ENCODE results near the gene FSD2.

The FSD2 gene, protein sequence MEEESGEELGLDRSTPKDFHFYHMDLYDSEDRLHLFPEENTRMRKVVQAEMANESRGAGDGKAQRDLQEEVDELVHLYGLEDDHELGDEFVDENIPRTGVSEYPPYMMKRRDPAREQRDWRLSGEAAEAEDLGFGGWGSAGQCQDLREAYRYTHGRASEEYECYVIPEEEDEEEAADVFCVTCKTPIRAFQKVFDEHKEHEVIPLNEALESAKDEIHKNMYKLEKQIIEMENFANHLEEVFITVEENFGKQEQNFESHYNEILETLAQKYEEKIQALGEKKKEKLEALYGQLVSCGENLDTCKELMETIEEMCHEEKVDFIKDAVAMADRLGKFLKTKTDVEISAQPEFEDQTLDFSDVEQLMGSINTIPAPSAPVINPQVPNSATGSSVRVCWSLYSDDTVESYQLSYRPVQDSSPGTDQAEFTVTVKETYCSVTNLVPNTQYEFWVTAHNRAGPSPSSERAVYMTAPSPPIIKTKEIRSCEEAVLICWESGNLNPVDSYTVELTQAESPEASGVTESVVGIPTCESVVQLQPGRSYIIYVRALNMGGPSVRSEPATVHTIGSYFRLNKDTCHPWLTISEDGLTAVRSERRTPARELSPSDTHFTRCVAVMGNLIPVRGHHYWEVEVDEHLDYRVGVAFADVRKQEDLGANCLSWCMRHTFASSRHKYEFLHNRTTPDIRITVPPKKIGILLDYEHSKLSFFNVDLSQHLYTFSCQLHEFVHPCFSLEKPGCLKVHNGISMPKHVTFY

DNA sequence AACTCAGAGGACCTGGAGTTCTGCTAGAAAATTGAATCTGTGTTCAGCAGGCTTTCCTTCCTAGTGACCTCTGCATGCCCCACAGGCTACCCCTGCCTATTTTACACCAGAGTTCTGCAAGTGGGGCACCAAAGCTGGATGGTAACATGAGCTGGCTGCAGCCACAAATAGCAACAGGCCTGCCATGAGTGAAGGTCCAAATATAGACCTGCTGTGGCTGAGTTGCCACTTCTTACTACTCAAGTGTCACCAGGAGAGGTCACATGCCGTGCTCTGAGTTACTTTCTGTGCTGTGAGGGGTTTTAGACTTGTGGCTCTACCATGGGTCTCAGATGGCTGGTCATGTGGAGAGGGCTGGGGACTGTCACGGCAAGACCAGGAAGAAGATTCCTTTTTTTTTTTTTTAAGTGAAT is at the start of gene FSD2:
FSD2 (minus strand) TSS at position 76 of the 413 bp plus-strand sequence. CDS start 18,679 bp downstream, outside the sequence.
- no peak for DNase-seq (ENCODE audit: low spot score)

DNA sequence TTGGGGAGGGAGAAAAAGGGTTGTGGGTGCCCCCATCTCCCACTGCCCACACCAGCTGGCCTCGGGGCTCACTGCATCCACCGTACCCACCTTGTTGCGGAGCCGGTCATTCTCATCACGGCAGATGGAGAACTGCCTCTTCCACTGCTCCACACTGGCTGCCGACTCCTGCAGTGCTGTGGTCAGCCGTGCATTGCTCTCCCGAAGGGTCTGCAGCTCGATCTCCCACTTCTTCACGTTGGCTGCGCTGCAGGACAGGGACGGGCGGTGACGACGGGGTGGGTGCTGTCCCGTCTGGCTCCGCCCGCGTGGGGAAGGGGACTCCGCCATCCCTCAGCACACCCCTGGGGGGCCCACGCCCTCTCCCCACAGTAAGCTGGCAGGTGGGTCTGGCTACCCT is 48.7 kb upstream of the FSD2 start:
- no peak for DNase-seq (ENCODE audit: low spot score)

DNA sequence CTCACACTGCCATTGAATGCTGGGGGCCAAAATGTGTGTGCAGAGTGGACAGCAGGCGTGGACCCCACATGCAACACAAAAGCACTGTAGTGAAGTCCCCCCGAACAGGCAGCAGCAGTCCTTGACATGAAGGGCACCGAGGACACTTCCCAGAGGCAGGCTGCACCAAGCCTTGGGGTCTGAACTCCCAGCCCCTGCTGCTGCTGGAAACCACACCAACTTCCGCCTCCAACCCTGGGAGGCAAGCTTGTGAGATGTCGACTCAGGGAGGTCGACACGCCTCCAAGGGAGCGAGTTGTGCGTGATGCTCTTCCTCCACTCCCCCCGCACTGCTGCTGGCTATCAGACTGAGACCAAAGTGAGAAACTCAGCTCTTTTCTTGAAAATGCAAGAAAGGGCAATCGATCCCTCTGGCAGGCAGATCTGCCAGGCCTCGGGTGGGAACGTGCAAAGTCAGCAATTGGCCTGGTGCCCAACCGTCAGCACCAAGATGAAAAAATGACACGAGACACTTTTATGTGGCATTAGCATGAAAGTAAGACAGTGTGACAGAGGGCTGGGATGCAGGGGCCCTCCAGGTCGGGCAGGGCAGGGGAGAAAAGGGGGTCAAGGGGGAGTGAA is 47.2 kb upstream of the FSD2 start:
- no peak for DNase-seq (ENCODE audit: low spot score)

DNA sequence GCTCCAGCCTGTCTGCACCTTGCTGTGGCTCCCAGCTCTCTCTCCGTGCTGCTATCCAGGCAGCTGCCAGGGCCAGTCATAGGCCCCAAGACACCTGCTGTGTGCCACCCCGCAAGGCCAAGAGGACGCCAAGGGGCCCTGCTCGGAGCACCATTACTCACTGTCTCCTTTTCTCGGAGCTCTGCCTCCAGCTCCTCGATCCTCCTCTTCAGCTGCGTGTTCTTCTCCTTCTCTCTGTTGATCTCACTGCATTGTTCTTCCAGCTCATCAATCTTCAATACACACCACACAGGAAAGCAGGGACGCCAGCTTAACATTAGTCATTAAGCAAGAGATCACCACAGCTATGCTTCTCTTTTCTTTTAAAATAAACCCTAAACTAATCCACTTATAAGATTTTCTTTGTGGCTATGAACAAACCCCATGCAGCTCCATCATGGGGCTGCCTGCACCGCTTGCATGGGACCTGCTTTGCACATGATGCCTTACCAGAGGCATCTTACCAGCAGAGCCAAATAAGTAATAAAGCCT is 46.2 kb upstream of the FSD2 start:
- no peak for DNase-seq (ENCODE audit: low spot score)

DNA sequence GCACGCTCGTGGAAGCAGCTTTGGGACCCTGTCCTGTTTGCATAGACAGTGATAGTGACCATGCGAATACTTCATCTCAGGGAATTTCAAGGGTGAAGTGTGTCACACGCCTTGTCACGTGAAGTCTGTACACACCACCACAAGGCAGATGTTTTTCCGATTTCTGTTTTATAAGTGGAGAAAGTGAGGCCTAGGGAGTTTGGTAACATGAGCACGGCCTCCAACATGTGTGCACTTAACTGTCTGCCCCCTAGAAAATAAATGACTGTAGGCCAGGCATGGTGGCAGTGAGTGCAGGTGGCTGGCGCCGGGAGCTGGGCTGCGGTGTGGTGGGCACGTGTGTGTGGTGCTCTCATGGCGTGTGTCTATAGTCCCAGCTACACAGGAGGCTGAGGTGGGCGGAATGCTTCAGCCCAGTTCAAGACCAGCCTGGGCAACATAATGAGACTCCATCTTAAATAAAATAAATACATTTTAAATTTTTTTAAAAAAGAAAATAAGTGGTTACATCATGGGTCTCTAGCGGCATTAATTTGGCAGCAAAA is 45.5 kb upstream of the FSD2 start:
- DNase-seq (ENCODE audit: low spot score) = no peak

DNA sequence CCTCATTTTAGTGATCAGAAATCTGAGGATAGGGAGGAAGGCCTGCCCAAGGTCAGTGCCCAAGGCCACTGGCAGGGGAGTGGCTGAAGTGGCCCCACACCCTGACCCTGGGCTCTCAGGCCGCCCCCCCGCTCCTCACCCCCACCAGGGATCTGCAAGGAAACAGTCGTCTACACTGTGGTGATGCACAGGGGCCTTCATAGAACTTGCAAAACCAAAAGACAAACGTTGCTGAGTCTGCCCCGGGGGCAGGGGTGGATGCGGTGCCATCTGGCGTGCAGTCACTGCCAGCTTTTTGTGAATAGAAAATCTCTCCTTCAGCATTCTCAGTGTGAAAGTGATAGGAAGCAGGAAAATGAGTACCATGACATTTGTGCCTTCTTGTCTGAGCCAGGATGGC is 44.9 kb upstream of the FSD2 start:
- peak; percentile 56 for DNase-seq (ENCODE audit: low spot score)

DNA sequence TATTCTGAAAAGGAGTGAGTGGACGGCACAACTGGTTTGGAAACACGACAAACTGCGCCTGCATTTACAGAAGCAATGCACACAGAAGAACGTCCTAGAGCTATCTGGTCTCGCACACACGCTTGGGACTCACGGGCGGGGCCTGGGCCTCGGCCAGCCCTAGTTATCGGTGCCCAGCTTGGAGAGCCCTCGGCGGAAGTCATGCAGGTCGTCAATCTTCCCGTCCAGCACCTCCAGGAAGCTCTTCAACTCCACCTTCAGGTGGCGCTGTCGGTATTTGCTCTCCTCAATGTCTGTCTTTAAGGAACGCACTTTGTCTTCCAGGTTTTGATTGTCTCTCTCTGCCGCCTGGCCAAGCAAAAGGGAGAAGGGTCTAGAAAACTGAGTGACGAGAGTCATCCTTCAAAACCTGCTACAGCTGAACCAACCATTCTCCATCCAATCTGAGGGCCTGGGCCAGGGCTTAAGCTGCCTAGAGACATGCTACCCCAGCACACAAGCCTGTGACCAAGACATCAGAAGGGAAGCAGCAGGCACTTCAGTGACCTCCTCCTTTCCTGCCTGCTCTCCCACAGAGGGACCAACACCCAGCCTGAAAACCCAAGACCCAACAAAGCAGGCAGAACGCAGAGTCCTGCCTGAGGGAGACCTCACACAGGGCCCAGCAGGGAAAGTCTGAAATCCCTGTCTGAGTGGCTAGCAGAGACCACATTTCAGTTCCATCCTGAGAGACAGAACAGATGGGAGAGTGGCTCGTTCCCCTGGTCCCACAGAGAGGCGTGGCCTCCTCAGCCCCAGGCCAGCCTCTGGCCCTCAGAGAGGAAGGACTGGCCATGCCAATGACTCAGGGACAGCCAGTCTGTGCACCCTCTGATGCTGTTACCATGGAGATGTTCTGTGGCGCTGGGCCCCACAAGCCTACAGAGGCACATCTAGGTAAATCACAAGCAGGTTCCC is 44.0 kb upstream of the FSD2 start:
- DNase-seq (ENCODE audit: low spot score) = peak; percentile 93

DNA sequence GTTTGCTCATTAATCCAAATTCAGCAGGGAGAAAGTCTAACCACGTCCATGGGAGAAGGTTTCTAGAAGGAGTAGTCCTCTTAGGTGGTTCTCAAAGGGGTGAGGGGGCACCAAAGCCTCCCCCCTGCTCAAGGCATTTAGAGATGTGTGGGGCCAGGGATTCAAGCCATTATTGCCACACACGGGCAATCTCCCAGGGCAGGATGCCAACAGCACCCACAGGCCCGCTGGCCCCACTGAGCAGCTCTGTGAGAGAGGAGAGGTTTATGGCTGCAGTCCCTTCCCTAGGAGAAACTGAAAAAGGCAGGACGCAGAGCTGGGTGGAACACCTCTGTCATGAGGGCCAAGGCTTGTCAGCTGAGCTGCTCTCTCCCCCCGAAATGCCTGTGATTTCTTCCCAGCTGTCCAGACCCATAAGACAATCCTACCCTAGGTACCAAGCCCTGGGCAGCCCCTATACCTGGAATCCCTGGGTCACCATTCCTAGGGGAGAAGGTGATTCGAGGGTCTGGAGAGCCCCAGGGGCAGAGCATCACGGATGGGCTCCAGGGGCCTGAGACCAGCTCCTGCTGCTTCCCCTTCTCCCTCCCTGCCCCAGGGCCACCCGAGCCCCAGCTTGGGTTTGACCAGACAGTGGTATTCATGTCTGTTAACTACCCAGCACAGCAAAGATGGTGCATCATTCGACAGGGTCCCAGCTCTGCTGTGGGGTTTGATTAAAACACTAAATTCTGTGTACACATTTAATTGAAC is 42.5 kb upstream of the FSD2 start:
- no peak for DNase-seq (ENCODE audit: low spot score)

DNA sequence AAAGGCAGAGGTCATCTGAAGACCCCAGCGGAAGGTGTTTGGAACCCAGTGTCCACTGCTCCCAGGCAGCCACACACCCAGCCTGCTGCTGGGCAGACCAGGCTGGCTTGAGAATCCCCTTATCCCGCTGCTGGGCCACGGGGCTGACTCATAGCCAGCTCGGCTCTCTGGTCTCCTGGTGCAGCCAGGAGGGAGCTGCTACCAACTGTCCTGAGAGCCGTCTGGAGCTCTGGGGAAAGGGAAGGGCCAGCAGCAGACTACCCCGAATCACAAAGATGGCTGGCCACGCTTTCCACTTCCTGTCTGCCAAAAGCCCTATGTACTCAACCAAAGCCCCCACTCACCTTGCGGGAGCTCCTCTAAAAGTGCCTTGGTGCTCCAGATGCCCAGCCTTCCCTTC is 41.8 kb upstream of the FSD2 start:
- DNase-seq (ENCODE audit: low spot score) = no peak

DNA sequence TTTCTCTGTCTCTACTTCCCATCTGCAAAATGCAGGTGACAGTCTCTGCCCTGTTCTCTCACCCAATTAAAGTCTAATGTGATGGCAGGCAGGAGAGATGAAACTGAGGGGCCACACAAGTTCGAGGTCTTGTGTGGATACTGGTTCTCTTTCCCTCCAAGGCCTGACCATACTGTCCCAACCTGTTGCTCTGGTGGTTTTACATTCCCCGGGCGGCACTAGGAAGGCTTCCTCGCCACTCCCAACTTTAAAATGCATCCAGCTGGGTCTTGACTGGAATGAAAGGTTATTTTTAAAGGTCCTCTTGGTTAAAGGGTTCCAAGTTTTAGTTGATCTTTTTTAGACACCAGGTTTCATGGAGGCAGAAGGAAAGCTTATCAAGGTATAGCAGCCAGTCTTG is 40.8 kb upstream of the FSD2 start:
- DNase-seq (ENCODE audit: low spot score) = no peak

DNA sequence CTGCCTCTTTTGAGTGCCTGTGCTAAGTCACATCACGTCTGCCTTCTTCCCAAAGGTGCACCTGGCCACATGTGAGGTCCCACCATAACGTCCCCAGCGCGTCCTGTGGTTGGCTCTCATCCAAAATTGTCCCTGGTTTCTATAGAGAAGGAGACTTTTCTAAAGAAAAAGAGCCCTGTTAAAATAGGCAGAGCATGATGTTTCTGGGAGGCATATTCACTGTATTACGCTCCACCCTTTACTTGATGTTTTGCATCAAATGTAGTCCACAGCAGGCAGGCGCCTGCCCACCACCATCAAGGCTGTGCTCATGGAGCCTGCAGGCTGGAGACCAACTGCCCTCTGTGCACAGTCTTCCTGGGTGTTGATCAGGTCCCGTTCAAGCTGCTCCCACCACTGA is 39.8 kb upstream of the FSD2 start:
- no peak for DNase-seq (ENCODE audit: low spot score)

DNA sequence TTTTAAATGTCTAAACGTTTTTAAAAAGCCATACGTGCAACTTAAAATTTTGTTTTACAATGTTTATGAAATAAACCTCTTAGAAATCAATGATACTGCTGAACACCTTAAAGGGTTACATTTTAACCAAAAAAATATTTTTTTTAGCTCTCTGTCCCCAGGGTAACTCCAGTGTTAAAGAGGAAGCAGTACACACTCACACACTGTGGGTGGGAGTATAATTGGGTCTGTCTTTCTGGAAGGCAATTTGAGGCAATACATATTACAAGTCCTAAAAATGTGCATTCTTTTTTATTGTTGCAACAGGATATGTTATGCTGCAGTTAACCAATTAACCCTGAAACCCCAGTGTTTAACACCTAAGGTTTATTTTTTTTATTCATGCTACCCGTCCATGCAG is 37.7 kb upstream of the FSD2 start:
- DNase-seq (ENCODE audit: low spot score) = no peak

DNA sequence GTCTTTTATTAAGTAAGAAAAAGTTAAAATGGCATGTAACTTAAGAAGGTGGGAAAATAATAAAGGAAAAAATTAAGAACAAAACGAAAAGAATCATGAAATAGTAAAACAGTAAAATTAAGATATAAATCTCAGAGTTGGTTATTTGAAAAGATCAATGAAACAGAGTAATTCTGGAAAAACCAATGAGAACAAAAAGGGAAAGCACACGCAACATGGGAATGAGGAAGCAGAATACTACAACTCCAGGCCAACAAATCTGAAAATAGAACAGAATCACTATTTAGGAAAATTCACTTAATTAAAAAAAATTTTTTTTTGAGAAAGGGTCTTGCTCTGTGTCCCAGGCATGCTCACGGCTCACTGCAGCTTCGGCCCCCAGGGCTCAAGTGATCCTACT is 34.3 kb upstream of the FSD2 start:
- DNase-seq (ENCODE audit: low spot score) = no peak

DNA sequence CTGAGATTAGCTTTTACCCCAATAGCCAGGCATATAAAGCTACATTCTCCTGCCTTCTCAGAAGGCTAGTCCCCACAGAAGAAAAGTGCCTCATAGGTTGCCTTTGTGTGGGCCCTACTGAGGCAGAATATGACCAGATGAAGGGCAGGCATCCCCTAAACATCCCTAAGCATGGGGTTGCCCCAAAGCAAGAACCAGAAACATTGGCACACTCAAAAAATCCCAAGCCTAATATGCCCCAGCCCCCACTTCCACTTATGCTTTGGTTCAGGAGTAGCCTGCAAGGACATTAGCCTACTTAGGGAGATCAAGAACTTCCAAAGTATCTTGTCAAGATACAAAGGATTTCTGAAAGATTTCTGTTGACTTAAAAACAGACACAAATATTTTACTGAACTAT is 33.3 kb upstream of the FSD2 start:
- DNase-seq (ENCODE audit: low spot score) = no peak

DNA sequence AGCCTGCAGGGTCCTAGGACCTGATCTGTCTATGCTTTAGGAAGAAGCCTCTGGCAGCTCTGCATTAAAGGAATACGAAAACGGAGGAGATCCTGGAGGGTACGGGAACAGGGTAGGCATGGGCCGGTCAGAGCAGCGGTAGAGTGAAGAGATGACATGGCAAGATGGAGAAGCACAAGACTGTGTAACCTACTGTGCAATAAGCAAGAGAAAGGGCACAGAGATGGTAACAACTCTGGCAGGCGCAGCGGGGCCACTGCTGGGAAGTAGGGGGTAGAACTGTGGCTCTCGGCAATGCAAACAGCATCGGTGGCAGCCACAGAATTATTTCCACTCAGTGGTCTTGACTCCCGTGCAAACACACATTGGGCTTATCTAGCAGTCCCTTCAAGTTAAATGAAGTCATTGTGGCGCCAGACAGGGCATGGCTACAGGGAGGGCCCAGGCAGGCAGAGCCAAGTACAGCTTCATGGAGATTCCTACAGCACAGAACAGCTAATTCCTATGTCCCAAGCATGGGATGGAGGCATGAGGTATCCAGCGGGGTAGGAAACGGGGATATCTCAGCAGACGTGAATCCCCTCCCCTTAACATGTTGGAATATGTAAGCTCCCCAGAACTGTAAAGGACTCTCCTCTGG is 32.3 kb upstream of the FSD2 start:
- no peak for DNase-seq (ENCODE audit: low spot score)

DNA sequence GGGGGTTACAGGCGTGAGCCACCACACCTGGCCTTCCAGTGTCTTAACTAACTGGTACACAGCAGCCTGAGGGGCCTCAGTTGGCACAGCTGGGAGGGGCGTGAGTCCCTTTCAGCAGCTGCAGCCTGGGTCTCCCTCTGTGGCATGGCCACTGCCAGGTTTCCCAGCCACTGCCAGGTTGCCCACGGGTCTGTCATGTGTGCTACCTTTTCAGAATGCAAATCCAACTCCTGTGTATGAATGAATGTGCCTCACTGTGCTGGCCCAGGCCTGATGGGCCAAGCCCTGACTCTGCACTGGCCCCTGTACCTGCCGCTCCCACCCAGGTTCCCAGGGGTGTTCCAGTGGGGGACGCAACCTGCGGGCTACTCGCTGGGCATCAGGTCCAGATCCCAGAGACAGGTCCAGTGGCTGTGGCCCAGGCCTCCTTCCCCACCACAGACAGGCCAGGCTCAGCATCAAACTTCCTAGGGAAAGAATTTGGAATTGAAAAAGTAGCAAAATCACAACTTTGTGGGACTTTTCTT is 29.6 kb upstream of the FSD2 start:
- DNase-seq (ENCODE audit: low spot score) = no peak

DNA sequence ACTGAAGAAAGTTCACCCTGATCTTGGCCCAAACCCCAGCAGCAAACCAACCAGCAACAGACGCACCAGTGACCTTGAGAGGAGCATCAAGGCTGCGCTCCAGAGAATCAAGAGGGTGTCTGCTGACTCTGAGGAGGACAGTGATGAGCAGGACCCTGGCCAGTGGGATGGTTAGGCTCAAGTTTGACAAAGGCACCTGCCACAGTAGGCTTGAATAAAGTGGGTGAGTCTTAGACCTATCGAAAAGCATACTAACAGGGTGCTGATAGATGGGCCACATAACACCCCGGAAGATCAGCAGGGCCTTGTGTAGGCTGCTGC is 27.5 kb upstream of the FSD2 start:
- DNase-seq (ENCODE audit: low spot score) = no peak

DNA sequence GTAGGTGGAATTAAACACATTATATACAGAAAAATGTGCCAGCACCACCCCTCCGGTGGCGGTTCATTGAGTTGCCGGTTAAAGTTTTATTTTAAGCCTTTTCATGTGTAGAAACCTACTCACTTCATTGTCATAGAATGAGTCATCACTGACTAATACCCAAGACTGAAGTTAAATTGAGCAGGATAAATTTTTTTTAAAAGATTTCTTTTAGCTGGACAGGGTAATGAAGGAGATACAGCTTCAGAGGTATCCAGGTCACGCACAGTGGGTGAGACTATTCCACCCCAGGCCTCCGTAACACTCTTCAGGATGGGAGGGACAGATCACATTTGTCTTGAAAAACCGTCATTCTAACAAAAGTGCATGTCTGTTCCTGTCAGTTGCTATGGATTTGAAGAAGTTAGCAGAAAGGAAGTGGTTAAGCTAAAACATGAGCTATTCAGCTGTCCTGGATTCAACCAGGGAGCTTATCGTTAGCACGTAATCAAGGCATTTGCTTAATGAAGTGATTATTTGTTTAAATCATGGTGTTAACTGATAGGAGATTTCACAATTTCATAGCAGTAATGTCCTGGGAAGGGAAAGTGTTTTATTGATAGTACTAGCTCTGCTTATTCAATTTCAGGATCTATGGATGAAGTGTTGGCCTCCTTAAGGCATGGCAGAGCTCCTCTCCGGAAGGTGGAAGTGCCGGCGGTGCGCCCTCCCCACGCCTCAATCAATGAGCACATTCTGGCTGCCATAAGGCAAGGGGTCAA is 26.9 kb upstream of the FSD2 start:
- no peak for DNase-seq (ENCODE audit: low spot score)

DNA sequence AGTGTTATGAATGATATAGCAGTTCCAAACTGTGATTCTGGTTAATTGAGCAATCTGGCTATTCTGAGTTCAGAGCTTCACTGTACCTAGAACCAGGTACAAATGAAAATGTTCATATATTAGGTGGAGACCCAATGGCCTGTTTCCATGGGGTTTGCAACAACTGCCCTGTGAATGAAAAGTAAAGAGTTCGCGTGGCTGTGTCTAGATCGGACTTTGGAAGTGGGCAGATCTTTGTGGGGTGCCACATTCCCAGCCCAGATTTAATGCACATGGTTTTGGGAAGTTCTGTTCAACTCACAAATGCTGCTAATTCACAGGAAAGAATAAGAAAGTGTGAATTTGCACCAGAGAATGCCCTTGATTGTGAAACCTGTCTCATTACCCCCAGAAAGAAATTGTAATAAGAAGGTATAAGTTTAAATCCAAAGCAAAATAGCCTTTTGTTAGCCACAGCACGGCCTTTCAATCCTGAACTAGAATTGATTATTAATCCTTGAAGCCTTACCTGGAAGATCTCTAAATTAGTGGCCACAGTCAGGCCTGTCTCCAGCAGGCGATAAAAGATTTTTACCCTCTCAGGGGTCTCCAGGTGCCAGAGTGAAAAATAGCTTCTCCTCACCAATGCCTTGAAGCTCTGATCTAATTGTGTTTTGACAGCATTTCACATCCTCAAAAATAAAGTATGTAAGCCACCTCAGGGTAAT is 26.2 kb upstream of the FSD2 start:
- DNase-seq (ENCODE audit: low spot score) = no peak

Data from cerebellar cortex (tissue), 1 donor.